ENCODE measurements around the gene VAMP8. TPM values are rescaled to one million over a fixed set of nuclear protein-coding genes. Genes with fewer than 3 reads are reported as not detected.
"Not testable (repeated sequence)": the region's sequence is repeated elsewhere in the genome, so short reads cannot be mapped to it uniquely, and the experiment has no call there.

Gene VAMP8
- total and polyA plus RNA-seq, 11 donors = 5.4 to 103 (median 11.9) TPM

DNA sequence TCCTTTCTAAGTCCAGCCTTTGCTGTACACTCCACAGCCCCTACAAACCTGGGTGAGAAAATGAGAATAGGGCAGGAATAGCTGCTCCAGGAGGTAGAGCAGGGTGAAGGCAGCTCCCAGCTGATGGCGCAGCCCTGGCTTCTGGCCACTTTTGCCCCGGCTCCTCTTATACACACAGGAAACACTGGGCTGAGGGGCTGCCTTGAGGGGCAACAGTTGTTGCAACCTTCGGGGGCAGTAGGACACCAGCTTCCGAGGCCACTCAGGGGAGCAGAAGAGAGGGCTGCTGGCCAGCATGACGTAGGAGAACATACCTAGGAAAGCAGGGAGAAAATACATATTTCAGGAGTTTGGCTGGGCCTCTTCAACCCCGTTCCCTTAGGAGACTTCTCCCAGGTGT lies 24.2 kb upstream of the VAMP8 start:
- Histone ChIP-seq H3K27me3 (no peaks in the 10 kb centered on the region), H3K4me1 (peaks cover 0 to 26% (median 0%) of the 10 kb centered on the region in 12 donors), H3K36me3 (peaks cover 0 to 100% (median 77%) of the 10 kb centered on the region in 9 donors), H3K4me3 (no peak overlapping the region), H3K9me3 (no peaks in the 10 kb centered on the region), H3K27ac (no peak overlapping the region)
- DNase-seq (no peak), ATAC-seq (no peak)
- intact Hi-C loops (cut with DNase I) = loop anchor here in 3 of 10 donors (2.0 to 5.0 kb wide), 2 partner anchors 132 to 201 kb away; partner anchors contain the start of genes ELMOD3 (in 1 of the 3) and RETSAT (in 1 of the 3)
- WGBS, 4 donors = 71 to 85% (median 79%) methylated on average over 6 of the region's 6 CpGs
- no peak for TF ChIP-seq POLR2A (IDR thresholded peaks at IDR 0.05)
- TF ChIP-seq, protein P1, sequence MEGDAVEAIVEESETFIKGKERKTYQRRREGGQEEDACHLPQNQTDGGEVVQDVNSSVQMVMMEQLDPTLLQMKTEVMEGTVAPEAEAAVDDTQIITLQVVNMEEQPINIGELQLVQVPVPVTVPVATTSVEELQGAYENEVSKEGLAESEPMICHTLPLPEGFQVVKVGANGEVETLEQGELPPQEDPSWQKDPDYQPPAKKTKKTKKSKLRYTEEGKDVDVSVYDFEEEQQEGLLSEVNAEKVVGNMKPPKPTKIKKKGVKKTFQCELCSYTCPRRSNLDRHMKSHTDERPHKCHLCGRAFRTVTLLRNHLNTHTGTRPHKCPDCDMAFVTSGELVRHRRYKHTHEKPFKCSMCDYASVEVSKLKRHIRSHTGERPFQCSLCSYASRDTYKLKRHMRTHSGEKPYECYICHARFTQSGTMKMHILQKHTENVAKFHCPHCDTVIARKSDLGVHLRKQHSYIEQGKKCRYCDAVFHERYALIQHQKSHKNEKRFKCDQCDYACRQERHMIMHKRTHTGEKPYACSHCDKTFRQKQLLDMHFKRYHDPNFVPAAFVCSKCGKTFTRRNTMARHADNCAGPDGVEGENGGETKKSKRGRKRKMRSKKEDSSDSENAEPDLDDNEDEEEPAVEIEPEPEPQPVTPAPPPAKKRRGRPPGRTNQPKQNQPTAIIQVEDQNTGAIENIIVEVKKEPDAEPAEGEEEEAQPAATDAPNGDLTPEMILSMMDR (IDR thresholded peaks at IDR 0.05) = no peak

DNA sequence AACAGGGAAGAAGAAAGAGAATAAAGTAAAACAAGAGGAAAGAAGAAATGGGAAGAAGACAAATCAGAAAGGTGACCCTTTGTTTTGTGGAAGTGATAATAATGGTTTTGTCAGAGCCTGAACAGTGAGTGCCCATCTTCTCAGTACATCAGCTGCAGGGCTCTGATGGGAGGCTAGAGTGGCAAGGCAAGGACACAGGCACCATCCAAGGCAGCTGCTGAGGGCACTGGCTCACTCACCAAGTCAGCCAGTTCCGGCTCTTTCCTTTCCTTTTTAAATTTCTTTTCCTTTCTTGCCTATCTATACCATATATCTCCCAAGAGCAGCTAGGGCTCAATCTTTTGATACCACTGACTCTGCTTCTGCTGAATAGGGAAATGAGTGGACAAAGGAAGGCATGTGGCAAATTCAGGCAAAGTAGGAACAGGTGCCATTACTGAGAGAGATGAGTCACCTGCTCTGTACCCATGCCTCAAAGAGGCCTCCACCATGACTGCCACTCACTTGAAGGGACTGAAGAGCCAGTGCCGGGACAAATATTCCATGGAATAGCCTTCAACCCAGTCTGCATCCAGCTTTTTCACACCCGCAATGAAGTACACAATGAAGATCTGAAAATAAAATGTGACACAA lies 22.3 kb upstream of the VAMP8 start:
- Histone ChIP-seq H3K4me3 (no peak overlapping the region), H3K4me1 (peaks cover 0 to 34% (median 4%) of the 10 kb centered on the region in 12 donors), H3K36me3 (peaks cover 0 to 94% (median 80%) of the 10 kb centered on the region in 9 donors), H3K9me3 (no peaks in the 10 kb centered on the region), H3K27me3 (no peaks in the 10 kb centered on the region), H3K27ac (no peak overlapping the region)
- ATAC-seq (no peak), DNase-seq (no peak)
- TF ChIP-seq, protein P1 (IDR thresholded peaks at IDR 0.05) = no peak
- TF ChIP-seq POLR2A (IDR thresholded peaks at IDR 0.05) = no peak
- intact Hi-C loops (cut with DNase I) = loop anchor here in 2 of 10 donors (5.0 kb wide), 2 partner anchors 62 to 203 kb away; partner anchors contain the start of genes ELMOD3 (in 1 of the 2), RETSAT (in 1 of the 2) and USP39 (in 1 of the 2)
- WGBS, 4 donors = 92 to 97% (median 92%) methylated on average over 3 of the region's 3 CpGs

DNA sequence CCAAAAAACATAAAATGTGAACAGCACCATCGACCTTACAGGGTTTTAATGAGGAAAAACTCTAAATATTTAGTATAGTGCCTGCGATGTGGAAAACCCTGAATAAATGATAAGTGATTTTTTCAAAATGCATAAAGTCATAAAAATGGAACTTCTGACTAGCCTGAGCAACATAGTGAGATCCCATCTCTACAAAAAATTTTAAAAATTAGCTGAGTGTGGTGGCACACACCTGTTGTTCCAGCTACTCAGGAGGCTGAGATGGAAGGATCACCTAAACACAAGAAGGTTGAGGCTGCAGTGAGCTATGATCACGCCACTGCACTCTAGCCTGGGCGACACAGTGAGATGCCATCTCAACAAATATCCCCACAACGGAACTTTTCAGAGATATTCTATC lies 20.3 kb upstream of the VAMP8 start:
- TF ChIP-seq POLR2A (IDR thresholded peaks at IDR 0.05) = no peak
- TF ChIP-seq, protein P1 (IDR thresholded peaks at IDR 0.05) = no peak
- Histone ChIP-seq H3K4me3 (no peak overlapping the region), H3K9me3 (no peaks in the 10 kb centered on the region), H3K36me3 (peaks cover 0 to 74% (median 63%) of the 10 kb centered on the region in 9 donors), H3K27me3 (no peaks in the 10 kb centered on the region), H3K27ac (no peak overlapping the region), H3K4me1 (peaks cover 0 to 26% (median 14%) of the 10 kb centered on the region in 12 donors)
- intact Hi-C loops (cut with DNase I) = loop anchor here in 1 of 10 donors (5.0 kb wide), 1 partner anchor 60 kb away; the partner anchor contains the start of gene USP39
- 92 to 94% (median 93%) methylated on average over 5 of the region's 5 CpGs for WGBS, 4 donors
- ATAC-seq = no peak
- DNase-seq = no peak

DNA sequence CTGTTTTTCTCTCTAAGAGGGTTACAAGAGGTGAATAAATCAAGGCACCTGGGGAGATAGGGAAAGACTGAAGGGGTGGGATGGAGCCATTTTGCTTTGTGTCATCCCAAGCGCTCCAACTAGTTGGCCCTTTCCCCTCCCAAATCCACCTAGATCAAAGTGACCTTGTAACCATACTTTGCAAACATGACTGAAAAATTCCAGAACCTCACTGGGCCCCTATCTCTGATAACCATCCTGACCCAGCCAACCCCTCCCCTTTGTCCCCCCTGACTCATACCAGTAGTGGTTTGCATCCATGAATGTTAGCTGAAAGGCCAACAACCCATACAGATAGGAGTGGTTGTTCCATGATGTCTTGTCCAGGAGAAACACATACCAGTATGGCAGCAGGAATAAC lies 19.2 kb upstream of the VAMP8 start:
- intact Hi-C loops (cut with DNase I) = loop anchor here in 1 of 10 donors (5.0 kb wide), 1 partner anchor 59 kb away; the partner anchor contains the start of gene USP39

DNA sequence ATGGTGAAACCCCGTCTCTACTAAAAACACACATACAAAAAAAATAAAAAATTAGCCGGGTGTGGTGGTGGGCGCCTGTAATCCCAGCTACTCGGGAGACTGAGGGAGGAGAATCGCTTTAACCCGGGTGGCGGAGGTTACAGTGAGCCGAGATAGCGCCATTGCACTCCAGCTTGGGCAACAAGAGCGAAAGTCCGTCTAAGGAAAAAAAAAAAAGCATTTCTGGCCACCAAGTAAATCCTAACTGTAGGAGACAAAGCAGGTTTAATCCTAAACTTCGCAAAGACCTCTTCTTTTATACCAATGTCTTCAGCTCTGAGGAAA lies 17.0 kb upstream of the VAMP8 start:
- Histone ChIP-seq H3K4me1 (peaks cover 0 to 32% (median 14%) of the 10 kb centered on the region in 12 donors), H3K27ac (peak overlapping the region in 3 of 12 donors; percentile 90 to 96 (median 92)), H3K4me3 (peak overlapping the region in 11 of 12 donors; percentile 62 to 93 (median 79)), H3K36me3 (peaks cover 0 to 42% (median 31%) of the 10 kb centered on the region in 9 donors)
- H3K9me3 ChIP-seq, DNase-seq, ATAC-seq, H3K27me3 ChIP-seq: not testable (repeated sequence)
- WGBS, 4 donors = 82 to 86% (median 84%) methylated on average over 12 of the region's 12 CpGs
- intact Hi-C loops (cut with DNase I) = loop anchor here in 7 of 10 donors (2.0 to 5.0 kb wide), 5 partner anchors 22 to 57 kb away; partner anchors contain the start of genes TMEM150A (in 3 of the 7), C2orf68 (in 2 of the 7), USP39 (in 2 of the 7) and MAT2A (in 1 of the 7)

More for the DNA sequence above, 19.2 kb upstream of the VAMP8 start:
- no peak overlapping the region for H3K4me3 ChIP-seq
- peaks cover 0 to 64% (median 53%) of the 10 kb centered on the region in 9 donors for H3K36me3 ChIP-seq
- H3K27ac ChIP-seq = no peak overlapping the region
- no peak for DNase-seq
- no peak for ATAC-seq
- 94 to 100% (median 95%) methylated on average over 1 of the region's 1 CpG for WGBS, 4 donors
- no peaks in the 10 kb centered on the region for H3K9me3 ChIP-seq
- no peaks in the 10 kb centered on the region for H3K27me3 ChIP-seq
- TF ChIP-seq, protein P1 (IDR thresholded peaks at IDR 0.05) = no peak
- peaks cover 0 to 27% (median 14%) of the 10 kb centered on the region in 12 donors for H3K4me1 ChIP-seq

All from heart left ventricle (tissue), 16 donors.